ENCODE measurements around the gene ARID4A. TPM values are rescaled to one million over a fixed set of nuclear protein-coding genes. Genes with fewer than 3 reads are reported as not detected.
"Not testable (repeated sequence)": the region's sequence is repeated elsewhere in the genome, so short reads cannot be mapped to it uniquely, and the experiment has no call there.

Gene ARID4A
- total RNA-seq, result 18.7 and 20.3 TPM in 2 replicates

- intact Hi-C loops (cut with micrococcal nuclease), result loop anchor here (1.0 to 2.0 kb wide), 4 partner anchors 33 to 890 kb away; partner anchors contain the start of genes ACTR10, DAAM1 and PSMA3
- peaks cover 40% of the 10 kb centered on the region for H3K36me3 Mint-ChIP-seq (ENCODE audit: low read depth)
- H3K27ac Mint-ChIP-seq, result no peak within 1 kb of the TSS
- DNase-seq, result peak; percentile 96
- no peaks in the 10 kb centered on the region for H3K9me3 Mint-ChIP-seq
- no peaks in the 10 kb centered on the region for H3K27me3 Mint-ChIP-seq
- H3K4me3 Mint-ChIP-seq, result no peak within 1 kb of the TSS
- H3K4me1 Mint-ChIP-seq, result peaks cover 19% of the 10 kb centered on the region
Measured at GRCh38 chr14:58298477-58299400, at the start of gene ARID4A. Gene ARID4A, plus strand, starts transcription at chr14:58298555. Its CDS starts 1,300 bp downstream, at chr14:58299855.

DNA sequence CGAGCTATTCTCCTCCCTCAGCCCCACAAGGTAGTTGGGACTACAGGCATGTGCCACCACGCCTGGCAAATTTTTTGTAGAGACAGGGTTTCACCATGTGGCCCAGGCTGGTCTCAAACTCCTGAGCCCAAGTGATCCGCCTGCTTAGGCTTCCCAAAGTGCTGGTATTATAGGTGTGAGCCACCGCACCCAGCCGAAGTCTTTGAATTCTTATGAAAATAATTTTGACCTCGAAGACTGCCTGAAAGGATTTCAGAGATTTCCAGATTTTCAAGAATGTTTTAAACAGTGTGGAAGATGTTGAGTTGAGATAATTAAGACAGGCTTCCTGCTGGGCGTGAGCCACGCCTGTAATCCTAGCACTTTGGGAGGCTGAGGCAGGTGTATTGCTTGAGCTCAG, 48.7 kb upstream of the ARID4A start:
- intact Hi-C loops (cut with micrococcal nuclease), result no loop called here
- peaks cover 38% of the 10 kb centered on the region for H3K4me1 Mint-ChIP-seq
- H3K4me3 Mint-ChIP-seq, result no peak overlapping the region
- peaks cover 47% of the 10 kb centered on the region for H3K36me3 Mint-ChIP-seq (ENCODE audit: low read depth)
- H3K9me3 Mint-ChIP-seq, result no peaks in the 10 kb centered on the region
- DNase-seq, result no peak
- H3K27me3 Mint-ChIP-seq, result no peaks in the 10 kb centered on the region
- peak overlapping the region; percentile 20 for H3K27ac Mint-ChIP-seq

GRCh38 chr14:58258156-58258555, 40.2 kb upstream of the ARID4A start:
- H3K27me3 Mint-ChIP-seq, result no peaks in the 10 kb centered on the region
- H3K4me1 Mint-ChIP-seq, result peaks cover 8% of the 10 kb centered on the region
- no peak for DNase-seq
- intact Hi-C loops (cut with micrococcal nuclease), result no loop called here
- peaks cover 49% of the 10 kb centered on the region for H3K36me3 Mint-ChIP-seq (ENCODE audit: low read depth)
- no peak overlapping the region for H3K27ac Mint-ChIP-seq
- no peaks in the 10 kb centered on the region for H3K9me3 Mint-ChIP-seq
- no peak overlapping the region for H3K4me3 Mint-ChIP-seq

GRCh38 chr14:58262005-58262404, 36.4 kb upstream of the ARID4A start:
- intact Hi-C loops (cut with micrococcal nuclease); DNase-seq; H3K9me3 Mint-ChIP-seq; H3K4me1 Mint-ChIP-seq; H3K4me3 Mint-ChIP-seq; H3K27me3 Mint-ChIP-seq; H3K27ac Mint-ChIP-seq: not testable (repeated sequence)
- H3K36me3 Mint-ChIP-seq (ENCODE audit: low read depth), result peaks cover 62% of the 10 kb centered on the region

DNA sequence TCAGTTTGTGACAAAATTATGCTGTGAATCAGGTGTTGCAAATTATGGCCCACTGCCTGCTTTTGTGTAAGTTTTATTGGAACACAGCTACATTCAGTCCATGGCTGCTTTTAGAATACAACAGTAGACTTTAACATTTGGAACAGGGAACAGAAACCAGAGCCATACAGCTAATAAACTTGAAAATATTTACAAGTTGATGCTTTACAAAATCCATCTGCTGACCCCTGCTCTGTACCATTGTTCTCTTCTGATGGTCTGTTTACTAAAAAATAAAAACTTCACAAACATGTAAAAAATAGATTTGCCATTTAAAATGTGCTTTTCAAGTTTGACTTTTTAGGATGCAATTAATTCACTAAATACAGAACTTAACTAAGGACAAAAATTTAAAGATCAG, 33.0 kb upstream of the ARID4A start:
- Mint-ChIP-seq H3K27me3 (no peaks in the 10 kb centered on the region), H3K9me3 (no peaks in the 10 kb centered on the region), H3K4me1 (peaks cover 12% of the 10 kb centered on the region), H3K4me3 (no peak overlapping the region), H3K27ac (no peak overlapping the region), H3K36me3 (ENCODE audit: low read depth) (peaks cover 66% of the 10 kb centered on the region)
- intact Hi-C loops (cut with micrococcal nuclease), result no loop called here
- DNase-seq, result no peak

DNA sequence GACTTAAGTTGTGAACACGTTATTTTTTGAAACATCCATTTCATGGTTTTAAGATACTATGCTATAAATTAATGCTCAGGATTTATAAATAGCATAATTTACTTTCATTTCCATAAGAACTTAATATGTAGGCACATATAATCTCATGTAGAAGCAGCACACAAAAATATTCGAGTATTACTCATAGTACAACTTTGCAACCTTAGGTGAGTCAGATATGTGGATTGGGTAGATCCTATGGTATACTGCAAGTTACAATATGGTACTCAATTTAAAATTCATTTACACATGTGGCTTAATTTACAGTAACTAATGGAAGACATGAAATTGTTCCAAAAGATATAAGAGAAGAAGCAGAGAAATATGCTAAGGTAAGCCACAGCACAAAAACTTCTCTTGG, 27.7 kb upstream of the ARID4A start:
- peaks cover 26% of the 10 kb centered on the region for H3K4me1 Mint-ChIP-seq
- no peak overlapping the region for H3K4me3 Mint-ChIP-seq
- peaks cover 72% of the 10 kb centered on the region for H3K36me3 Mint-ChIP-seq (ENCODE audit: low read depth)
- no peak for DNase-seq
- intact Hi-C loops (cut with micrococcal nuclease), result no loop called here
- H3K9me3 Mint-ChIP-seq, result no peaks in the 10 kb centered on the region
- no peaks in the 10 kb centered on the region for H3K27me3 Mint-ChIP-seq
- no peak overlapping the region for H3K27ac Mint-ChIP-seq

GRCh38 chr14:58272588-58273372, 25.6 kb upstream of the ARID4A start:
- no peaks in the 10 kb centered on the region for H3K9me3 Mint-ChIP-seq

GRCh38 chr14:58274881-58275280, 23.5 kb upstream of the ARID4A start:
- H3K27me3 Mint-ChIP-seq, result no peaks in the 10 kb centered on the region
- peaks cover 60% of the 10 kb centered on the region for H3K36me3 Mint-ChIP-seq (ENCODE audit: low read depth)
- H3K4me1 Mint-ChIP-seq, result peaks cover 31% of the 10 kb centered on the region
- DNase-seq, result no peak
- no peaks in the 10 kb centered on the region for H3K9me3 Mint-ChIP-seq
- peak overlapping the region; percentile 38 for H3K4me3 Mint-ChIP-seq
- peak overlapping the region; percentile 89 for H3K27ac Mint-ChIP-seq
- intact Hi-C loops (cut with micrococcal nuclease), result loop anchor here (2.0 kb wide), 1 partner anchor 28 kb away; no protein-coding TSS in a partner anchor

More at GRCh38 chr14:58272588-58273372, 25.6 kb upstream of the ARID4A start:
- Mint-ChIP-seq H3K27ac (no peak overlapping the region), H3K4me1 (peaks cover 33% of the 10 kb centered on the region), H3K4me3 (no peak overlapping the region), H3K27me3 (no peaks in the 10 kb centered on the region), H3K36me3 (ENCODE audit: low read depth) (peaks cover 64% of the 10 kb centered on the region)
- no peak for DNase-seq
- intact Hi-C loops (cut with micrococcal nuclease), result no loop called here

DNA sequence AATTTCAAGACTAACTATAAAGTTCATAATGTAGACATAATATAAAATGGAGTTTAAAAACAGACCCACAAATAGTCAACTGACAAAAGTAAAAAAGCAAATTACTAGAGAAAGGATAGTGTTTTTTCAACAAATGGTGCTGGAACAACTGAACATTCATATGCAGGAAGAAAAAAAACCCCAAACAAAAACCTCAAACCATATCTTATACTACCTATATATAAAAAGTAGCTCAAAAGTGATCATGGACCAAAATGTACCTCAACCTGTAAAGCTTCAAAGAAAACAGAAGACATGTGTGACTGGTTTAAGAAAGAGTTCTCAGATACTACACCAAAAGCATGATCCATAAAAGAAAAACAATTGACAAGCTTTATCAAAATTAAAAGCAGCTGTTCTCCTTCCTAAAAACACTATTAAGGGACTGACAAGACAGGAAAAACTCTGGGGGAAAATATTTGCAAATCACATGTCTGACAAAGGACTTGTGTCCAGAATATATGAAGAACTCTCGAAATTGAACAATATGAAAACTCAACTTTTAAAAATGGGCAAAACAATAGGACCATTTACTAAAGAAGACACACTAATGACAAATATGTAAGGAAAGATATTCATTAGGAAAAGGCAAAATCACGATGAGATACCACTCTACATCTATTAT, 22.7 kb upstream of the ARID4A start:
- Mint-ChIP-seq H3K36me3 (ENCODE audit: low read depth) (peaks cover 57% of the 10 kb centered on the region), H3K27me3 (no peaks in the 10 kb centered on the region), H3K27ac (peak overlapping the region; percentile 89), H3K4me1 (peaks cover 32% of the 10 kb centered on the region), H3K4me3 (peak overlapping the region; percentile 29), H3K9me3 (no peaks in the 10 kb centered on the region)
- DNase-seq, result no peak
- intact Hi-C loops (cut with micrococcal nuclease), result loop anchor here (2.0 kb wide), 1 partner anchor 29 kb away; no protein-coding TSS in a partner anchor

GRCh38 chr14:58276208-58276607, 22.1 kb upstream of the ARID4A start:
- H3K27ac Mint-ChIP-seq, result peak overlapping the region; percentile 89
- DNase-seq, result no peak
- no peaks in the 10 kb centered on the region for H3K9me3 Mint-ChIP-seq
- peaks cover 56% of the 10 kb centered on the region for H3K36me3 Mint-ChIP-seq (ENCODE audit: low read depth)
- no peak overlapping the region for H3K4me3 Mint-ChIP-seq
- no peaks in the 10 kb centered on the region for H3K27me3 Mint-ChIP-seq
- peaks cover 35% of the 10 kb centered on the region for H3K4me1 Mint-ChIP-seq
- intact Hi-C loops (cut with micrococcal nuclease), result no loop called here

DNA sequence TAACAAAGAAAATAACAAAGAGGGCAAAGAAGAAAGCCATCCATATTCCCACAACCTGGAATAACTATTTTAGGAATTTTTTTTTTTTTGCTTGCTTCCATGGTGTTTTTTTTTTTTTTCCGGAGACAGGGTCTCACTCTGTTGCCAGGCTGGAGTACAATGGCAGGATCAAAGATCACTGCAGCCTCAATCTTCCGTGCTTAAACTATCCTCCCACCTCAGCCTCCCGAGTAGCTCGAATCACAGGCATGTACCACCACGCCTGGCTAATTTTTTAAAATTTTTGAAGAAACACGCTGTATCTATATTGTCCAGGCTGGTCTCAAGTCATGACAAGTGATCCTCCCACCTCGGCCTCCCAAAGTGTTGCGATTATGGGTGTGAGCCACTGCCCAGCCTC, 20.2 kb upstream of the ARID4A start:
- Mint-ChIP-seq H3K27ac (no peak overlapping the region), H3K9me3 (no peaks in the 10 kb centered on the region), H3K36me3 (ENCODE audit: low read depth) (peaks cover 59% of the 10 kb centered on the region), H3K27me3 (no peaks in the 10 kb centered on the region), H3K4me3 (no peak overlapping the region), H3K4me1 (peaks cover 53% of the 10 kb centered on the region)
- intact Hi-C loops (cut with micrococcal nuclease), result no loop called here
- DNase-seq, result no peak

DNA sequence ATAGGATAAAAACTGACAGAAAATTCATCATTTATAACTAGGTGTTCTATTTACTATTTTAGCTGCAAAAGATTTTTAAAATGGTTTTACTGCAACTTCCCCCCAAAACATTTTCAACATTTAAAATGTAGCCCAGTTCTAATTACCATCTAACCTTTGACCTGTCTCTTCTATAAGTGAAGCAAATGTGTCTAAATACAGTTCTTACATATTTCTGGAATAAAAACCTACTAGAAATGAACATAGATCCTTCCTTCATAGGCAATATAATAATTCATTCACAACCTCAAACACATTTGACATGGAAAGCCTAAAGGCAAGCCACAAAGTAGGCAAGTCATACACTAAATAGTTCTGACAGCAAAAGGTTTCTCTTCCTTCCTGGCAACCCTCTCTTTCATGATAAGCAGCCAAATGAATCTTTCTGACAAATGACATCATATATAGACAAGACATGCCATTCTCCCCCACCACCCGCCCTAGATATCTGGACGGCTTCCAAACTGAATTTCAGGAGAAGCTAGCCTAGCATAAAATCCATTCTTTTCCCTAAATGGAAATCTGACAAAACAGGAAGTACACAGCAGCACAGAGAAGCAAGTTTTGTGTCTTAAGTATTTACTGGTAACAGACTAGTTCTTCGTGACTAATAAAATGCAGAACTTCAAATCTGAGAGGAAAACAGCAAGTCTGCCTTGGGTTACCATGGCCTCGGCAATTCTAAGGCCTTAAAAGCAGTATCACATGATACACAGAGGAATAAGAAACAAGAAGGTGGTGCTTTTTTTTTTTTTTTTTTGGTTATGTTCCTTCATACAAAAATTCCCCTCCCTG, 17.2 kb upstream of the ARID4A start:
- no peaks in the 10 kb centered on the region for H3K27me3 Mint-ChIP-seq
- H3K9me3 Mint-ChIP-seq, result no peaks in the 10 kb centered on the region
- H3K27ac Mint-ChIP-seq, result peak overlapping the region; percentile 96
- H3K4me3 Mint-ChIP-seq, result peak overlapping the region; percentile 69
- peaks cover 51% of the 10 kb centered on the region for H3K4me1 Mint-ChIP-seq
- peaks cover 59% of the 10 kb centered on the region for H3K36me3 Mint-ChIP-seq (ENCODE audit: low read depth)
- DNase-seq, result peak; percentile 75
- intact Hi-C loops (cut with micrococcal nuclease), result loop anchor here (1.0 to 2.0 kb wide), 2 partner anchors 16 to 36 kb away; partner anchors contain the start of gene PSMA3

GRCh38 chr14:58281969-58282368, 16.4 kb upstream of the ARID4A start:
- Mint-ChIP-seq H3K27ac (peak overlapping the region; percentile 96), H3K4me1 (peaks cover 44% of the 10 kb centered on the region), H3K4me3 (peak overlapping the region; percentile 69), H3K27me3 (no peaks in the 10 kb centered on the region), H3K36me3 (ENCODE audit: low read depth) (peaks cover 60% of the 10 kb centered on the region), H3K9me3 (no peaks in the 10 kb centered on the region)
- DNase-seq, result no peak
- intact Hi-C loops (cut with micrococcal nuclease), result loop anchor here (1.0 to 2.0 kb wide), 2 partner anchors 15 to 37 kb away; partner anchors contain the start of gene PSMA3
